ENCODE data around the gene NR1H4.
A peak's percentile ranks its signal among the peaks of the same experiment; 100 is the strongest.
"Not testable (repeated sequence)": the region's sequence is repeated elsewhere in the genome, so short reads cannot be mapped to it uniquely, and the experiment has no call there.

The NR1H4 gene

GRCh38 chr12:100473716-100474150 lies at the start of gene NR1H4:
Gene NR1H4, plus strand, starts transcription at chr12:100473866. Its CDS starts 19,458 bp downstream, at chr12:100493324.
- no peak for DNase-seq

DNA sequence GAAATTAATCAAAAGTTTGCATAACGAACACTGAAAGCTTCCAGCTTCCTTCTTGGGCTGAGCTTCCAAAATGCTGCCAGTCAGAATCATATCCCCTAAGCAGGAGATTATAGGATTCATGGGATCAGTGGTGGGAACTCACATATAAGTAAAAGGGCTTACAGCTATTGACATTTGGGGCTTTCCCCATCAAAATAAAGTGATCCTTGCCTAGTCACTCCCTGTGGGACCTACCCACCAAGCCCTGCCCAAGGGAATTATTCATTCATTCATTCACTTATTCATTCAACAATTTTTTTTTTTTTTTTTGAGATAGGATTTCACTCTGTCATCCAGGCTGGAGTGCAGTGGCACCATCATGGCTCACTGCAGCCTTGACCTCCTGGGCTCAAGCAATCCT lies 47.5 kb upstream of the NR1H4 start:
- DNase-seq: no peak

- no peak for DNase-seq
These were observed 46.6 kb upstream of the NR1H4 start for GRCh38 chr12:100427078-100427477.

DNA sequence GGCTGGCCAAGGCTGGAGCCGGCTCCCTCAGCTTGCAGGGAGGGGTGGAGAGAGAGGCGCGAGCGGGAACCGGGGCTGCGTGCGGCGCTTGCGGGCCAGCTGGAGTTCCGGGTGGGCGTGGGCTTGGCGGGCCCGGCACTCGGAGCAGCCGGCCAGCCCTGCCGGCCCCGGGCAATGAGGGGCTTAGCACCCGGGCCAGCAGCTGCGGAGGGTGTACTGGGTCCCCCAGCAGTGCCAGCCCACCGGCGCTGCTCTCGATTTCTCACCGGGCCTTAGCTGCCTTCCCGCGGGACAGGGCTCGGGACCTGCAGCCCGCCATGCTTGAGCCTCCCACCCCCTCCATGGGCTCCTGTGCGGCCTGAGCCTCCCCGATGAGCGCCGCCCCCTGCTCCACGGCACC lies 43.4 kb upstream of the NR1H4 start:
- DNase-seq: not testable (repeated sequence)

- DNase-seq: no peak
These were observed 40.0 kb upstream of the NR1H4 start for GRCh38 chr12:100433701-100434100.

DNA sequence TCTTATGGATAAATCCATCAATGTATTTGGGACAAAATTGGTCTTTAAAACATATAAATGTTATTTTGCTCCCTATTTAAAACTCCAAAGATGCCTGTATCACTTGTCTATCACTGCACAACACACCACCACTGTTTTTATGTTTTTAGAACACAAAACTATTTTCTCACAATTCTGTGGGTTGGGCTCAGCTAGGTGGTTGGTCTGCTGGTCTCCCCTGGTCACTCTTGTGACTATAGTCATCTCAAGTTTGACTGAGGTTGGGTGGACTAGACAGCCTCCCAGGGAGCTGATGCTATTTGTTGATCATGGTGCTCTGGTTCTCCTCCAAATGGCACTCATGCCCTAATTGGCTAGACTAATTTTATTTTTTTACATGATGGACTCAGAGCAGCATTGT lies 39.5 kb upstream of the NR1H4 start:
- no peak for DNase-seq

DNA sequence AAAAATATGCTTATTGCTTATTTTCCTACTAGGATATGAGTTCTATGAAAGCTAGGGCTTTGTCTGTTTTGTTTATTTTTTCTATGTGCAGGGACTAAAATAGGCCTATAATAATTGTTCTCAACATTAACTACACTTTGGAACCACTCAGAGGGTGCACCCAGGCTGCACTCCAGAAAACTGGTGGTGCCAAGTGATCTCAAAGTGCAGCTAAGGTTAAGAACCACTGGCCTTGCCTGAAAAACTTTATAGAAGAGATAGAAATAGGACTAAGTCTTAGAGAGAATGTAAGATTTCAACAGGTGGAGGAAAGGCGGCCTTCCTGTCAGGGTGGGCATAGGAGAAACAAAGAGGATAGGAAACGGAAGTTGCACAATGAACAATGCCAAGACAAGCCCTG lies 37.7 kb upstream of the NR1H4 start:
- no peak for DNase-seq

- no peak for DNase-seq
These were observed 36.4 kb upstream of the NR1H4 start for GRCh38 chr12:100437038-100437841.

- DNase-seq: no peak
These were observed 33.9 kb upstream of the NR1H4 start for GRCh38 chr12:100439797-100440196.

DNA sequence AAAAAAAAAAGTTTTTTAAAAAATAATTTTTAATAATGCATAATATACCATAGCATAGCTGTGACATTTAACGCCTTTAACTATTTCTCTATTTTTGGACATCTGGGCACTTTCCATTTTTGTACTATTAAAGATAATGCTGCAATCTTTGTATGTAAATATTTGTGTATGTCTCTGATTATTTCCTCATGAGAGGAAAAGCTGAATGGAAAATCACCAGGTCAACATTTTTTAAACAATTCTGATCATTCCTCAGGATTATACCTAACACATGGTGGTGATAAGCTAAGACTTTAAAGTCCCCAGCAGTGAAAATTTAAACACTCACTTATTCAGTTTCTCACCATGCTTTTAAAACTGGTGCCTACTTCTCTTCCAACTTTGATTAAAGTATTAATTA lies 31.3 kb upstream of the NR1H4 start:
- DNase-seq: no peak

GRCh38 chr12:100443434-100443833 lies 30.2 kb upstream of the NR1H4 start:
- DNase-seq: no peak

GRCh38 chr12:100445081-100445481 lies 28.6 kb upstream of the NR1H4 start:
- DNase-seq: no peak

- DNase-seq: peak; percentile 52
These were observed 26.3 kb upstream of the NR1H4 start for GRCh38 chr12:100447381-100447780.

DNA sequence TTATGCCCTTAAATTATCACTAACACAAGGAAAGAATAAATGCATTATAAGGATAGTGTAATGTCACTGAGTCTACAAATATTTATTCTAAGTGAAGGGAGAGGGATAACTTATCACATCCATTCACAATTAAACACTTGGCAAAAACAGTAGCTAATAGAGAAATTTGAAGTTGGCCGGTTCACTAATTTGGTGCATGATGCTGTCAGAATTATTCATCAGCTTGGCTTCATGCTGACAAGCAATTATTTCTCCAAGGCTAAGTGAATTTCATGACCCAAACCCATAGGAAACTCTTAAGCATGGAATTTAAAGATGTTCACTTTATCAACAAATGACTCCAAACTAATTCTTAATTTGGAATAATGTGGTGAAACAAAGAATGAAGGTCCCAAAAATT lies 25.0 kb upstream of the NR1H4 start:
- DNase-seq: peak; percentile 61

GRCh38 chr12:100450735-100451134 lies 22.9 kb upstream of the NR1H4 start:
- no peak for DNase-seq

- DNase-seq: no peak
These were observed 19.7 kb upstream of the NR1H4 start for GRCh38 chr12:100453951-100454350.

GRCh38 chr12:100455896-100456295 lies 17.8 kb upstream of the NR1H4 start:
- DNase-seq: no peak

DNA sequence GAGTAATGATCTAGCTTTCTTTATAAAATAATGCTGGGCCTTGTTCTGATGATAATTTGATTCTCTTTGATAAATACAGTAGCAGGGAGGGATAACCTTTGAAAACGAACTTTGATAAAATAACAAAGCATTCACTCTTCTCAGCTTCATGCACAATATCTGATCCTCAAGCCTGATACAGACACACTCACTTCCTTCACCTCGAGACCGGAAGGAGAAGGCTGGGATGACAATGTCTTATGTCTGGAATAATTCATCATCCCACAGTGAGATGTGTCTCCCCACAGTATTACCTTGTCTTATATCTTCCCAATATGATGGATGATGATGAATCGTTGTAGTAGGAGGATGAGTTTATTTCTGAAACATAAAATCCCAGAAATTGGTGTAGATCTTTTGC lies 15.5 kb upstream of the NR1H4 start:
- no peak for DNase-seq

- no peak for DNase-seq
These were observed 13.0 kb upstream of the NR1H4 start for GRCh38 chr12:100460702-100461101.

- DNase-seq: no peak
These were observed 12.2 kb upstream of the NR1H4 start for GRCh38 chr12:100461330-100461973.

- DNase-seq: peak; percentile 75
These were observed 10.0 kb upstream of the NR1H4 start for GRCh38 chr12:100463661-100464060.

DNA sequence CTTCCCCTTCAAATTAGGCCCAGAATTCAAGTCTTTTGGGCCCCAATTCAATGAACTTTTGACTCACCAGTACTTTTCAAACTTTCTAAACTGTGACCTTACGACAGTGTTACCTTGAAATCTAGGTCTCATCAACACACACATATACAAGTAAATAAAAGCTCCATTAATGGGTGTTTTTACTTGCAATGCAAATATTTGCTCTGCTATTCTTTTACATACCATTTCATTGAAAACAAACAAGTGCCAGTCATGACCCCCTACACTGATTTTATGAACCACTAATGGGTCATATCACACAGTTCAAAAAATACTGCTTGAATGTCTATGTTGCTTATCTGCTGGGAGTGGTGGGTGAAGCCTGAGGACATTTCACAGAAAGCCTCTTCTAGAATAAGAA lies 9.1 kb upstream of the NR1H4 start:
- no peak for DNase-seq

- DNase-seq: no peak
These were observed 5.5 kb upstream of the NR1H4 start for GRCh38 chr12:100468126-100468525.

GRCh38 chr12:100472325-100472724 lies 1.3 kb upstream of the NR1H4 start:
- no peak for DNase-seq
